ENCODE measurements around the gene PTTG1. TPM values are rescaled to one million over a fixed set of nuclear protein-coding genes. Genes with fewer than 3 reads are reported as not detected.

The PTTG1 gene
- total and polyA plus RNA-seq, 9 of the 15 experiments (the other 6 are each of a cell fraction or from before 2014, with no cell fraction given) = 193 to 1,088 (median 349) TPM

- TF ChIP-seq FOXK1 (CRISPR knock-in tag; IDR thresholded peaks at IDR 0.05; ENCODE audit: borderline replicate concordance) (no peak), TAL1 (IDR thresholded peaks at IDR 0.05) (no peak), ZNF384 (IDR thresholded peaks at IDR 0.05; ENCODE audit: low read depth, low read length) (peak; percentile 88), ARID1B (IDR thresholded peaks at IDR 0.05) (no peak), HNRNPUL1 (IDR thresholded peaks at IDR 0.05; ENCODE audit: low read length) (no peak), ZNF175 (CRISPR knock-in tag; IDR thresholded peaks at IDR 0.05; ENCODE audit: low read depth) (peak; percentile 48; the same call in 1 of the 2 replicates), RFX1 (IDR thresholded peaks at IDR 0.05) (no peak), ZNF449 (CRISPR knock-in tag; IDR thresholded peaks at IDR 0.05) (no peak), ELF1 (tag; IDR thresholded peaks at IDR 0.05) (peak; percentile 94), ZFP1 (CRISPR knock-in tag; IDR thresholded peaks at IDR 0.05) (no peak), CHD4 (IDR thresholded peaks at IDR 0.05; ENCODE audit: insufficient read depth, insufficient replicate concordance, low read depth, low read length, poor library complexity, severe bottlenecking) (no peak), MBD2 (IDR thresholded peaks at IDR 0.05; ENCODE audit: borderline replicate concordance, low read depth) (0 out of 2 replicates have a peak, but pooled peaks have one; percentile 51), KDM1A (IDR thresholded peaks at IDR 0.05) (no peak), GMEB1 (CRISPR knock-in tag; IDR thresholded peaks at IDR 0.05) (no peak), ZNF512 (tag; IDR thresholded peaks at IDR 0.05) (peak; percentile 36; the same call in 1 of the 2 replicates), POLR2AphosphoS5 (IDR thresholded peaks at IDR 0.05; ENCODE audit: control insufficient read depth, insufficient read depth, low read depth, low read length) (peak; percentile 89), SP2 (IDR thresholded peaks at IDR 0.05; ENCODE audit: extremely low read depth, low read depth, low read length, poor library complexity, severe bottlenecking) (no peak), ZNF184 (CRISPR knock-in tag; IDR thresholded peaks at IDR 0.05) (no peak), MEF2A (IDR thresholded peaks at IDR 0.05; ENCODE audit: control insufficient read depth, low read depth, low read length) (no peak), CHCHD3 (CRISPR knock-in tag; IDR thresholded peaks at IDR 0.05) (no peak), CC2D1A (IDR thresholded peaks at IDR 0.05) (no peak), HIVEP1 (CRISPR knock-in tag; IDR thresholded peaks at IDR 0.05) (no peak), ZNF324 (CRISPR knock-in tag; IDR thresholded peaks at IDR 0.05) (no peak)
- TF ChIP-seq, protein P1, sequence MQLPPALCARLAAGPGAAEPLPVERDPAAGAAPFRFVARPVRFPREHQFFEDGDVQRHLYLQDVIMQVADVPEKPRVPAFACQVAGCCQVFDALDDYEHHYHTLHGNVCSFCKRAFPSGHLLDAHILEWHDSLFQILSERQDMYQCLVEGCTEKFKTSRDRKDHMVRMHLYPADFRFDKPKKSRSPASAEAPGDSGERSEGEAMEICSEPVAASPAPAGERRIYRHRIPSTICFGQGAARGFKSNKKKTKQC (CRISPR knock-in tag; IDR thresholded peaks at IDR 0.05) = 0 out of 2 replicates have a peak, but pooled peaks have one; percentile 46
These were observed 2.8 kb upstream of the PTTG1 start, which contains the start of gene SLU7 (continued) for GRCh38 chr5:160418561-160419457.

Data from K562 (cell line).